Fibroblast of lung (primary cell): ENCODE measurements around the gene H1-8.

Experiments
- EZH2 ChIP-seq: IDR thresholded peaks from 2 replicates; pipeline ENCODE4 v1.5.1; 2012; ENCODE audit warnings: low read length, control low read depth, mild to moderate bottlenecking; ENCODE audit errors: missing control alignments
- TF ChIP-seq, protein P1 (sequence below), 2 donors: IDR thresholded peaks in 1 of 2; conservative IDR thresholded peaks in 1 of 2; 1 replicate in 1 of 2; 2 replicates in 1 of 2; pipeline ENCODE4 v1.5.1; 2011 to 2012; ENCODE audit warnings: low read length in 2 of 2, control low read depth in 1 of 2, inconsistent platforms in 1 of 2, low read depth in 1 of 2, mild to moderate bottlenecking in 1 of 2

DNA sequence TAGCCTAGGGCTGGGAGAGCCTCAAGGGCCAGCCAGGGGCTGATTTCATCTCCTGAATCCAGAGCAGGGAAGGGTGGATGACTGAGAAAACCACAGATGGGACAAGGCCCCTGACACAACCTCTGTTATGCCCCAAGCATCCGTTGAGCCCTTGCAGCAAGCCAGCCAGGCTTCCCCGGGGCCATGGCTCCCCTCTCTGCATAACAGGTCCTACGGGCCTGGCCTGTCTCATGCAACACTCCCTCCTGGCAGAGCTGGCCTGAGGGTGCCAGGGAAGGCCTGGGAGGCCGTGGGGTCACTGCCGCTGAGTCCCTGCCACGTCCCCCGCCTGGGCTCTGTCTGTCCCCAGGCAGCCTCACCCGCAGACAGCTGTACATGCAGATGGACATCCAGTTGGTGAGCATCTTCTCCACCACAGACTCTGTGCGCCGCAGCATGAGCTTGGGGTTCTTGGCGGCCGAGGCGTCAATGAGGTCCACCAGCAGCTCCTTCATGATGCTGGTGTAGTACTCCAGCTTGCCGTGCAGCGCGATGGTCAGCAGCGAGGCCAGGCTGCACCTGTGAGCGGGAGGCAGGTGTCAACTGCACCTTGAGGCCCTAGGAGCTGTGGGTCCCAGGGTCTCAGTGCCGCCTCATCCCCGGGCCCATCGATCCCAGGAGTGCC, 22.1 kb downstream of the H1-8 start:
- TF ChIP-seq EZH2 = no peak
- TF ChIP-seq, protein P1, sequence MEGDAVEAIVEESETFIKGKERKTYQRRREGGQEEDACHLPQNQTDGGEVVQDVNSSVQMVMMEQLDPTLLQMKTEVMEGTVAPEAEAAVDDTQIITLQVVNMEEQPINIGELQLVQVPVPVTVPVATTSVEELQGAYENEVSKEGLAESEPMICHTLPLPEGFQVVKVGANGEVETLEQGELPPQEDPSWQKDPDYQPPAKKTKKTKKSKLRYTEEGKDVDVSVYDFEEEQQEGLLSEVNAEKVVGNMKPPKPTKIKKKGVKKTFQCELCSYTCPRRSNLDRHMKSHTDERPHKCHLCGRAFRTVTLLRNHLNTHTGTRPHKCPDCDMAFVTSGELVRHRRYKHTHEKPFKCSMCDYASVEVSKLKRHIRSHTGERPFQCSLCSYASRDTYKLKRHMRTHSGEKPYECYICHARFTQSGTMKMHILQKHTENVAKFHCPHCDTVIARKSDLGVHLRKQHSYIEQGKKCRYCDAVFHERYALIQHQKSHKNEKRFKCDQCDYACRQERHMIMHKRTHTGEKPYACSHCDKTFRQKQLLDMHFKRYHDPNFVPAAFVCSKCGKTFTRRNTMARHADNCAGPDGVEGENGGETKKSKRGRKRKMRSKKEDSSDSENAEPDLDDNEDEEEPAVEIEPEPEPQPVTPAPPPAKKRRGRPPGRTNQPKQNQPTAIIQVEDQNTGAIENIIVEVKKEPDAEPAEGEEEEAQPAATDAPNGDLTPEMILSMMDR (conservative IDR thresholded peaks at IDR 0.05 in 1 of 2, IDR thresholded peaks at IDR 0.05 in 1 of 2; ENCODE audit: low read depth in 1 of 2, low read length in 2 of 2) = no peak
